GM12874 (cell line): ENCODE data around the gene RAB11FIP5.

ENCODE experiments used
- TF ChIP-seq, protein P1 (sequence below): IDR thresholded peaks from 2 replicates; pipeline ENCODE4 v1.5.1; 2011; ENCODE audit warnings: low read depth, mild to moderate bottlenecking, control low read depth, low read length, moderate library complexity; ENCODE audit not compliant: insufficient read depth

The RAB11FIP5 gene

GRCh38 chr2:73079636-73080035 lies 33.1 kb downstream of the RAB11FIP5 start:
- TF ChIP-seq, protein P1, sequence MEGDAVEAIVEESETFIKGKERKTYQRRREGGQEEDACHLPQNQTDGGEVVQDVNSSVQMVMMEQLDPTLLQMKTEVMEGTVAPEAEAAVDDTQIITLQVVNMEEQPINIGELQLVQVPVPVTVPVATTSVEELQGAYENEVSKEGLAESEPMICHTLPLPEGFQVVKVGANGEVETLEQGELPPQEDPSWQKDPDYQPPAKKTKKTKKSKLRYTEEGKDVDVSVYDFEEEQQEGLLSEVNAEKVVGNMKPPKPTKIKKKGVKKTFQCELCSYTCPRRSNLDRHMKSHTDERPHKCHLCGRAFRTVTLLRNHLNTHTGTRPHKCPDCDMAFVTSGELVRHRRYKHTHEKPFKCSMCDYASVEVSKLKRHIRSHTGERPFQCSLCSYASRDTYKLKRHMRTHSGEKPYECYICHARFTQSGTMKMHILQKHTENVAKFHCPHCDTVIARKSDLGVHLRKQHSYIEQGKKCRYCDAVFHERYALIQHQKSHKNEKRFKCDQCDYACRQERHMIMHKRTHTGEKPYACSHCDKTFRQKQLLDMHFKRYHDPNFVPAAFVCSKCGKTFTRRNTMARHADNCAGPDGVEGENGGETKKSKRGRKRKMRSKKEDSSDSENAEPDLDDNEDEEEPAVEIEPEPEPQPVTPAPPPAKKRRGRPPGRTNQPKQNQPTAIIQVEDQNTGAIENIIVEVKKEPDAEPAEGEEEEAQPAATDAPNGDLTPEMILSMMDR, result no peak

DNA sequence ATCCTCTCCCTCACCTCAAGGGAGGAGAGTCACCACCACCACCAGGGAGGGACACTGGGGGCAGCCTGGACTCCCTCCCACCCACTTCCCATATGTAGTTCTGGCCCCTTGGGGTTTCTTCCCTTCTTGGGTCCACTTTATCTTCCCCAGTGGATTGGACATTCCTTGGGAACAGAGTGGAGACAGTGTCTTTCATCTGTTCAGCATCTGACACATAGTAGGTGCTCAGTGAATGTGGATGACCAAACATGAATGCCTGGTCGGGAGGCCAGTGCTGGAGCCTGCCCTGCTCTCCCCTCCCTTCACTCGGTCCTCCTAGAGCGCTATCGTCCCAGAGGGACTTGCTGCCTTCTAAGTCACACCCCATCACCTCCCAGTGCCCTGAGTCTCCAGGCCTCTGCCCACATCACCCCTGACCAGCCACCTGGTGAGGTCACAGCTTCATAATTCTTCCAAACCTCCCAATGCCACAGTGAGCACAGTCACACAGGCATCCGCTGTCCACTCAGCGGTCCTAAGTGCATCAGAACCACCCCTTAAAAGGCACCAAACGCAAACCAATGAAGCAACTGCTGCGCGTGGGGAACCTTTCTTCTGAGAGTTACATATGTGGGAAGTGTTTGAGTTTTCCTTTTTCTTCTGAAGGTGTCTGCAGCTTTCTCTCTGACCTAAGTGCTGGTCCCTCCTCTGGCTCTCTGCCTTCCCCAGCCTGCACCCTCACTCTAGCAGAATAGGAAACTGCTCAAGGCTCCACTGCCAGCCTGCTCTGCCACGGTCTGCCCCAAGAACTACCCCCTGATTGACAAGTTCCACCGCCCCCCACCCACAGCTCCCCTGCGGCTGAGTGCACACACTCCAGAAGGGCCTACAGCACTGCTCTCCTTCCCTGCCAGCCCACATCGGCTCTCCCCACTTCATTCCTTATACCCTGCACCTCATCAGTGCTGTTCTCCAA lies 34.0 kb downstream of the RAB11FIP5 start:
- TF ChIP-seq, protein P1, result no peak

DNA sequence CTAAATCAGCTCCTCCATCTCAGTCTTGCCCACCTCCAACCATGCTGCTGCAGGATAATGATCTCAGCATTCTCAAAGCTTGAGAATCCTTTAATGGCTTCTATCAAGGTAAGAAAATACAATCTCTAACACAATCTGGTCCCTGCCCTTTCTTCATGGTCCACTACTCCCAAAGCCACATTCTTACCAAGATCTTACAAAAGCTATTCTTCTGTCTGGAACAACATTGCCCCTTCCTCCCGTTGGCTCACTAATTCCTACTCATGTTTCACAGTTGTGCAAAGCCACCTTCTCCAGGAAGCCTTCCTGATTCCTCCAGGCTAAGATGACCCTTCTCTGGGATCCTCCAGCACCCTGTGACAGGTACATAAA lies 35.3 kb downstream of the RAB11FIP5 start:
- TF ChIP-seq, protein P1, result no peak

DNA sequence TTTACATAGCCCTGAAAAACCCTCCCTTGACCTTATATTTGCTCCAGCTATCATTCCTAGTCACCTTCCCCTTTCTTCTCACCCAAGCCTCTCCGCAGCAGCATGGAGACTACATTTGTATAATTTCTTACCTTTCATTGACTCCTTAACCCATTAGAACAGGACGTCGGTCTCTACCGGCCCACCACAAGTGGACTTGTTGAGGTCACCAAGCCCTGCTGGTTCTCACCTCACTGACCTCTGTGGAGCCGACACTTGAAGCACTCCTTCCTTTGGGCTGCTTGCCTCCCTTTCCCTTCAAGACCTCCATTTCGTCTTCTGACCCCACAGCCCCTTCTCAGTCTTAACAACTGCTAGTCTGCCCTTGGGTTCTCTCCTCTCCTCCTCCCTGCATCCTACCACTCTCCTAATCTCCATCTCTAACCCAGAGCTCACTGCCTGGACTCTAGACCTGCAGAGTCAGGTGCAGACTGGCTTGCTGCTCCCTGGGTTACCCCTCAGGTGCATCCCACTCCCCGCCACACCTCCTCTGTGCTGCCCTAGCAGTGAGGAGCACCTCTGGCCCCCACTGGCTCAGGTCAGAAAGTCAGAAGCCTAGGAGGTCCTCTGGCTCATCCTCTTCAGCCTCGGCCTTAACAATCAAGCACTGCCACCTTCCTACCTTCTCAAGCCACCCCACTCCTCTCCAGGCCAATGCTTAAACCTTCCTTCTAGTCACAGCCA lies 35.9 kb downstream of the RAB11FIP5 start:
- TF ChIP-seq, protein P1, result no peak

- TF ChIP-seq, protein P1, result no peak
Observed at GRCh38 chr2:73075477-73076373, 37.0 kb downstream of the RAB11FIP5 start.

DNA sequence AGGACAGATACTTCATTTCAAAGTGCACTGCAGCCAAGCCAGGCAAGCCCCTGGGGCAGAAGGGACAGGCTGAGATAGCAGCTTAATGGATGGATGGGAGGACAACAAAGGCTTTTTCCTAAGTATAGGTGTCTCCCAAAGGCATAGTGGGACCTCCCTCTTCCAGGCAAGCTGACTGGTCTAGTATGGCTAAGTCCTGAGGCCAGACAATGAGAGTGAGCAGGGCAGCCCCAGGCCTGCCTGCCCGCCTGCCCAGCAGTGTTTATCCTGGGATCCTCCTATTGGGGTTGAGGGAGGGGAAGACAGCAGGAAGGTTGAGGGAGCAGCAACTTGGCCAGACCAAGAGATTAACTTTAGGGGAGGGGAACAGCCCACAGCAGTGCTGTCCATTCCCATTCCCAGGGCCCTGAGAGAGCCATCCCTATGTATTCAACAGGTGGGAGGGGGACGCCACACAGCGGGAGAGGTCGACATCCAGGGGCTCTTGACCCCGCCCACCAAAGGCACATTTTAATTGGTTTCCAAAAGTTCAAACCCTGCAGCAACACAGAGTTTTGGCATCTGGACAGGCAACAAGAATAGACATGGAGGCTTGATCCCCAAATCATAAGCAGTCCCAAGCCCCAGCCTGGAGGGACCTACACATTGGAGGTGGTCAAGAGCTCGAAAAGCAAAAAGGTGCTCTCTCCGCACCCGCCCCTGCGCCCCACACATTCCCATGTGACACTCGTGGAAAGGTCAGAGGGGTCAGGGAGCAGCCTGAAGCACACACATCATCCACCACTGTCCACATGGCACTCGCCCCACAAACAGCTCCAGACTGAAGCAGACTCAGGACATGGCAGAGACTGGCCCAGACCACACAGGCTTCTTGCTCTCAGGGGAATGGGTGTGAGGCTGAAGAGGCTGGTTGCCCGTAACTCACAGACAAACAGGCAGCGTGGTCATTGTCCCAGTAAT lies 38.4 kb downstream of the RAB11FIP5 start:
- TF ChIP-seq, protein P1, result no peak
